Muscle of arm (tissue), 12 donors: Measurements from ENCODE around the gene SYNDIG1. TPM values are rescaled to one million over a fixed set of nuclear protein-coding genes. Genes with fewer than 3 reads are reported as not detected.

Experiments
- DNase-seq: peaks from one replicate; pipeline ENCODE4 v3.0.0-alpha.2; 2013
- polyA plus RNA-seq, 12 donors: library from polyadenylated mRNA; unstranded; fragments of 120-200 nt; gene quantifications; one replicate each; pipeline ENCODE4 v1.2.1, GENCODE V29; 2013; ENCODE audit not compliant: insufficient read length in 12 of 12

The SYNDIG1 gene
- polyA plus RNA-seq, 12 donors, result 2.5 to 4.5 (median 4.0) TPM; not detected in 2

DNA sequence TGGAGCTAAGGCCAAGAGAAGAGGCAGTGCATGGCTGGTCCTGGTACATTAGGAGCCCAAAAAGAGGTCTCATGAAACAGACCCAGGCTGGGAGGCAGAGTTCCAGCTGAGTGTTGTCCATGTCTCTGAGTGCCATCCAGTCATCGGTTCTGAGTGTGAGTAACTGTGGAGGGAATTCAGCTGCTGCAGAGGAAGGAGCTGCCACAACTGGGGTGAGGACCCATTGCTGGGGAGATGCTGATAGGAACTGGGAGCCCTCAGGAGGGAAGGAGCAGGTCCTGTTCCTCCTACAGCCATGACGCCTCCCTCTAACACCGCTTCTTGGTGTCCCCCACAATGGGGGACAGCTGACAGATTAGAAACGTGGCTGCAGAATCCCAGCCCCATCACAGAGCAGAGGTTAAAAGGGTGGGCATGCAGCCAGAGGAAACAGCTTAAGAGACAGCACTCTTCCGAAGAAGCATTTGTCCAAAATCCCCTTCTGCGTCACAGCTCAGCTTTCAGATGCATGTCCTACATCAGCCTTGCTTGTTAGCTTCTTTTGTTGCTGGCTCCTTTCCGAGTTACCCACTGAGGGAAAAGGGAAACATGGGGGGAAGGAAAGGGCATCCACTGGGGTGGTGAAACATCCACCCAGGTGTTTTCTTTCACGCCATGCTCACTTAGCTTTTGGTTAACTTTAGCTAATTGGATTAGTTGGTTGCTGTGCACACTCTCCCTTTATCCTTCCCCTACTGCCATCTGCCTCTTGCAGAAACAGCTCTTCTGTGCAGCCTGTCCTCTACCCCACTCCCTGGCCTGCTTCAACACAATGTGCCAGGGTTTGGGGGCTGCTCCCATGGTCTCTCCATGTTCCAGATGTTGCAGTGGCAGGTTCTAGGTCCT lies 239.2 kb downstream of the SYNDIG1 start:
- no peak for DNase-seq
